Raji (cell line): ENCODE results near the gene TENM3.

Source experiments
- POLR2A ChIP-seq: IDR thresholded peaks from 2 replicates; pipeline ENCODE4 v1.6.1; 2011; ENCODE audit warnings: low read depth, low read length, control low read depth; ENCODE audit not compliant: insufficient read depth

Gene TENM3

DNA sequence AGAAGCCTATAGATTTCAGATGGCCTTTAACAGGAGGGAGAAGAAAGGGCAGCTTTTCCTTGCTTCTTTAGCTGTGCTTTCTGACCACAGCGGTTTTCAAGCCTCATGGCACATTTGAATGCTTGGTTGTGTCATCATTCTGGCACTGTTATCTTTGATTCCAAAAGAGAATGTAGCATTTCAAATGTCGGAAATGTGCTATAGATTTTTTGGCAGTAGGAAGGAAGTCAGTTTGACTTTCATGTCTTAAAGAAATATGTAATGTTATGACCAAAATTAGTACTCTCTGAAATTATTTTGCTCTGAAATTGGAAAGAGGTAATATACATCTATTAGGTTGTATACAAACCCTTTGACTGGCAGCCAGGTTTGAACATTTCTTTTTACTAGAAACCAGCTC is 171.9 kb downstream of the TENM3 start:
- TF ChIP-seq POLR2A, result no peak

DNA sequence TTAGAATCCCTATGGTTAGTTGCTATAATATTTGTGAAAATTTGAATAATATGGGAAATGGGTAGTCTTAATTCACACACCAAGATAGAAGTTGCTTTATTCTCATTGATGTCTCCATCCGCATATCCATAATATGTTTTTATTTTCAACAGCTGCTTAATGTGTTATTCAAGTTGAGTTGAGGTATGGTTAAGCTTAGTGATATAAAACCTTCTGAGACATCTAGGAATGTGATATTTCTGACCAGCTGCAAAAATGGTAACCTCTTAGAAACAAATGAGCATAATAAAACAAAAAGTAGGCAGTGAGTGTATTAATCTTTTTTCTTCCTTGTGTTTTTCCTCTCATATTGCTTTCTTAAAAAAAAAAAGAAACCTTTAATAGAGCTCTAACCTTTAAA is 172.9 kb downstream of the TENM3 start:
- no peak for TF ChIP-seq POLR2A

DNA sequence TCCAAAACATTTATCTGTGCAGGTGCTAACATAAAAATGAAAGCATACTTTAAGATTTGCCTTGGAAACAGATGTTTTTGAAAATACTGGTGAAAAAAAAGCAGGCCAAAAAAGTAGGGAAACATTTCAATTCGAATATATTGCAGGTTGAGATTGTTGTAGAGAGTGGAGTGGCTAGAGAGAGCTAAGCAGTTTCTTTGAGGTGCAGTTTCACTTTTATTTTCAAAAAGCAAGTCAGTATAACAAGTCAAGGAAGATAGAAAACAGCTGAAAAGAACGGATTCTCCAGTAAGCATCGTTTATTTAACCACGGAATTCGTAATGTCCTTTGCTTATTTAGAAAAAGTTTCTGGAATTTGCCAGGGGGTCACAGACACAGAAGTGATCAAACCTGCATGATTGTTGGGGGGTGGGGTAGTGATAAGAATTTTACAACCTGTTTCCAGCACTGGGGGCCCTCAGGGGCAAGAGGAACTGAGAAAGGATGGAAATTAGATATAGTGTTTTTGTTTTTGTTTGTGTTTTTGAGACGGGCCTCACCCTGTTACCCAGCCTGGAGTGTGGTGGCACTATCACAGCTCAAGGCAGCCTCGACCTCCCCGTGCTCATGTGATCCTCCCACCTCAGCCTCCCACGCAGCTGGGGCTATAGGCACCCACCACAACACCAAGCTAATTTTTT is 175.0 kb downstream of the TENM3 start:
- TF ChIP-seq POLR2A, result no peak

GRCh38 chr4:182420189-182420588 is 177.0 kb downstream of the TENM3 start:
- no peak for TF ChIP-seq POLR2A

DNA sequence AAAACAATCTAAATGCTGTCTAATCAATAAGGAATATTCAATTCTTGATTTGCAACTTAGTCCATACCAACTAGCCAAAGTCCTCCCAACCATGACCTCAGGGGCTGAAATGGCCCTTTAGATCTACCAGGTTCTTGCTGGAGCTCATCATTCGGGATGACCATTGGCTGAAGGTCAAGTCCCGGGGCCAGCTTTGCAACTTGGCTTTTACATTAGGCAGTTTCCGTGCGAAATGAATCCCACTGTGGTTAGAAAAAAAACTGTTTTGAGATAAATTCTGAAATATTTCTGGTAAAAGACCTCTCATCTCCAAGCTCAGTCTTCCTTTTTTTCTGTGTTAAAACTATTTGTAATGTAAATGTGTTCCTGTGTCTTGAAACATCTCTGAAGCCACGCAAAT is 178.6 kb downstream of the TENM3 start:
- TF ChIP-seq POLR2A, result no peak

DNA sequence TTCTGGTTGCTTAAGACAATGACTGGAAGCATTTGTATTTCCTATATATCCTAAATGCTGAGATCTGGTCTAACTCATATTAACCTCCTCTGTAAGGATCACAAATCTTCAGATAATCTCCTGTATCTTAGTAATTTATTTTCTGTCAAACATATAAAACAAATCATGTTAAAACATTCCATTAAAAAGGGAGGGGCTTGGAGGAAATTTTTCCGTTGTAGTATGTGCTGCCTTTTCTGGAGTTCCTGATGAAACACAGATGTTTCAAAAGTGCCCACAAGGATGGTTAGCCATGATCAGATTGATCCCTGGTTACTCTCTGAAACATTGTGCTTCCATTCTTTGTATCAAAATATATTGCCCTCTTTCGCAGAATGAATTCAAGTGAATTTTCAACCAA is 182.1 kb downstream of the TENM3 start:
- TF ChIP-seq POLR2A, result no peak

GRCh38 chr4:182426901-182427300 is 183.7 kb downstream of the TENM3 start:
- no peak for TF ChIP-seq POLR2A

- TF ChIP-seq POLR2A, result no peak
Observed at GRCh38 chr4:182427554-182427953, 184.4 kb downstream of the TENM3 start.

DNA sequence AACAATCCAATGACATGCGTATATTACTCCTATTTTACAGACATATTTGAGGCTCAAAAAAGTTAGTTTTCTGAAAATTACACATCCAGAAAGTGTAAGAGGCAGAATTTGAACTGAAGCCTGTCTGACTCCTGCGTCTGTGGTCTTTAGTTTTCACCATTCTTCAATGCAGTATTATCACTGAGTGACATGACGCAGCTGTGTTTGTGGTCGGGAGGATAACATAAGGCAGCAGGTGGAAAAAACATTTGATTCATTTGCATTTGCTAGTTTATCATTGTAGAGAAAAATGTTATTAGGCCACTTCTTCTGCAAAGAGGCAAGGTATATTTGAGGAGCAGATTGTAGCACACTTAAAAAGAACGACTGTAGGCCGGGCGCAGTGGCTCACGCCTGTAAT is 186.7 kb downstream of the TENM3 start:
- no peak for TF ChIP-seq POLR2A

DNA sequence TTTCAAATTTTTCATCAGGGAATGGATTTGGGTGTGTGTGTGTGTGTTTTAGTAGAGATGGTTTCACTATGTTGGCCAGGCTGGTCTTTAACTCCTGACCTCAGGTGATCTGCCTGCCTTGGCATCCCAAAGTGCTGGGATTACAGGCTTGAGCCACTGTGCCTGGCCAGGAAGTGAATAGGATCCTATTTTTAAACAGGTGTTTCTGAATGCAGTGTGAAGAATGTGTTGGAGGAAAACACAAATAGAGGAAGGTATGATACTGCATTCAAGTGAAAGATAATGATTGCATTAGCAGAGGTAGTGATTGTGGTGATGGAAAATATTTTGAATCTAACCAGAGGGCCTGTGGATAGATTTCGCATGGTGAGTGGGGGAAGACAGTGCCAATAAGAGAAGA is 189.6 kb downstream of the TENM3 start:
- TF ChIP-seq POLR2A, result no peak

GRCh38 chr4:182434720-182435119 is 191.5 kb downstream of the TENM3 start:
- TF ChIP-seq POLR2A, result no peak

DNA sequence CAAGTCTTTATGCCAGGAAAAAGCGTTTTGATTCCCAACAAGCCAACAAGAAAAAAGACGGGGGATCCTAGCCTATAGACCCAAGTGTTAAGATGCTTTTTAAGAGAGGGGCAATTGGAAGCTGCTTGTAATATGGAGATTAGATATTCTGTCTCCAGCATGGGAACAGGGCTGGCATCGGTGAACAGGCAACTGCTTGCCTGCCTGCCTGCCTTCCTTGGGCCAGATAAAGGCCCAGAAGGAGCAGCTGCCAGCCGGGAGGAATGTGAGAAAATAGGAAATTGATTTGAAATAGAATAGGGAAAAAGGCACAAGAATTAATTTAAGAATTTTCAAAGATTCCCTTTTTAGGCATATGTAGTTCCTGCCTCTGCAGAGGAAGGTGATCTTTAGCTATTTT is 192.2 kb downstream of the TENM3 start:
- TF ChIP-seq POLR2A, result no peak

DNA sequence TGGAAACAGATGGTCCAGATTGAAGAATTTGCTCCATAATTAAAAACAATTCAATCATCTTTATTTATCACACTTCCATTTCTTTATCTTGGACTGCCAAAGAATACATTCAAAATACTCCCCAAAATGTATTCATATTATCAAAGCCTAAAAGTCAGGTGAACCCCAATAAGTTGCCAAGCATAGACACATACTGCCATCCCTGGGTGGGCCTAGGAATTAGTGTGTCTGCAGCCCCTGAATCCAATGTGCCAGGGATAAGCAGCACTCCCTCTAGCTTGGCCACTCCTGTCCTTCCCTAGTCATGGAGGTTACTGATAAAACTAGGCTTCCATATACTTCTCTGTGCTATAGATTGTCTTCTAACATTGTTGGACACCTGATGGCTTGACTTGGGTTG is 199.9 kb downstream of the TENM3 start:
- no peak for TF ChIP-seq POLR2A

- no peak for TF ChIP-seq POLR2A
Observed at GRCh38 chr4:182447767-182448280, 204.6 kb downstream of the TENM3 start.

DNA sequence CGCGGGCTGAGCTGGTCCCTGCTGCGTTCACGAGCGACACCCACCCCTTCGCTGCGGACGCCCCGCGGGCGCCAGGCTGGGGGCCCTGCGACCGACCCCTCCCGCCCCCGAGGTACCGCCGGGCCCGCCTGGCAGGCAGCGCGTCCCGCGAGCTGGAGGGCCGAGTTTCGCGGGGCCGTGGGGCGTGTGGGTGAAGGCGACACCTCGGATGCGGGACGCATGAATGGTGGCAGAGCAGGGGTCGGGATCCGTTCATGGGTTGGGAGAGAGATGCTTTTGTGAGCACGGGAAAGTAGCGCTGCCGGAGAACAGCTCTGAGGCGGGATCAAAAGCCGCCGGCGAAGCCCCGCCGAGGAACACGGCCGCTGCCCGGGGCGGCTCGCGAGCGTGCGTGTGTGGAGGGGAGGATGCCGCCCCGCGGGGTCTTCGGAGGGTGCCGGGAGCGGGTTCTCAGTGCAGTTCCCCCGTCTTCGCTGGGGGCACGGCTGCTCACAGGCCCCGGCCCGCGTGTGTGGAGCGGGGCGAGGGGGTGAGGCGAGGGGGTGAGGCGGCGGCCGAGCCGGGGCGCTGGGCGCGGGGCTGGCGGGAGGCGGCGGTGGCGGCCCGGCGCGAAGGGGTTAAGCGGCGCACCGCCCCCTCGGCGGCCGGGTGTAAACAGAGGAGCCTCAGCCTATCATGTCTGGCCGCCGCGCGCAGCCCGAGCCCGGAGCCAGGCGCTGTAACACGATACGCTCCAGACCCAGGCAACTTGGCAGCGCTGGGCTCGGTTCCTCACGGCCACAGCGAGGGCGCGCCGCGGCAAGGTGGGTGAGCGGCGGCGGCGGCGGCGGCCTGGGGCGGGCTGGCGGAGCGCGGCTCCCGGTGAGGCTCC is 205.3 kb downstream of the TENM3 start:
- no peak for TF ChIP-seq POLR2A
